HEK293 (cell line): ENCODE data around the gene KLHDC7B.

Source experiments
- CTCF ChIA-PET: fragments of 350-600 bp; formaldehyde crosslinking; extraction: SDS; loops from one replicate; lab custom pipeline; 2021; ENCODE audit warnings: antibody characterized with exemption; lab: Yijun Ruan, JAX
- POLR2A ChIA-PET: fragments of 300-600 bp; formaldehyde crosslinking; extraction: SDS; loops from one replicate; lab custom pipeline; 2020; ENCODE audit warnings: antibody characterized with exemption, inconsistent platforms; lab: Yijun Ruan, JAX
- H3K27ac ChIP-seq: fragments of 200-500 bp; sonication (Bioruptor generic); 2 replicates; pipeline ENCODE4 v1.5.1; 2014; ENCODE audit warnings: low read depth, low read length, control low read depth, inconsistent platforms; ENCODE audit errors: extremely low read depth
- H3K36me3 ChIP-seq, 2 experiments: fragments of 200-500 bp in 1 of 2; sonication (Bioruptor generic) in 1 of 2; 1 replicate in 1 of 2; 2 replicates in 1 of 2; pipeline ENCODE4 v1.5.1; 2014 to 2017; ENCODE audit warnings: inconsistent platforms in 2 of 2, low read length in 2 of 2; ENCODE audit not compliant: control insufficient read depth in 2 of 2, insufficient read depth in 1 of 2
- H3K4me1 ChIP-seq: fragments of 200-500 bp; sonication (Bioruptor generic); 2 replicates; pipeline ENCODE4 v1.5.1; 2014; ENCODE audit warnings: mild to moderate bottlenecking, low read length, inconsistent platforms; ENCODE audit not compliant: control insufficient read depth, insufficient read depth
- H3K4me3 ChIP-seq: 2 replicates; pipeline ENCODE4 v1.5.1; 2011; ENCODE audit warnings: low read depth, mild to moderate bottlenecking, control low read depth, low read length, moderate library complexity
- H3K9me3 ChIP-seq: fragments of 200-500 bp; sonication (Bioruptor generic); 2 replicates; pipeline ENCODE4 v1.5.1; 2014; ENCODE audit warnings: low read depth, low read length, inconsistent platforms; ENCODE audit not compliant: control insufficient read depth, insufficient read depth
- ATF2 ChIP-seq: fragments of 450-650 bp; formaldehyde crosslinking; IDR thresholded peaks from 2 replicates; pipeline ENCODE4 v1.5.1; 2016; ENCODE audit warnings: missing biosample characterization, missing genetic modification characterization, low read depth
- CTCF ChIP-seq: fragments of 450-650 bp; formaldehyde crosslinking; IDR thresholded peaks from 2 replicates; pipeline ENCODE4 v1.5.1; 2016; ENCODE audit warnings: missing biosample characterization, missing genetic modification characterization
- GLI2 ChIP-seq: fragments of 450-650 bp; formaldehyde crosslinking; IDR thresholded peaks from 2 replicates; pipeline ENCODE4; 2017; ENCODE audit warnings: missing biosample characterization, missing genetic modification characterization, low read depth, borderline replicate concordance
- GLIS2 ChIP-seq: fragments of 450-650 bp; formaldehyde crosslinking; IDR thresholded peaks from 2 replicates; pipeline ENCODE4 v1.5.1; 2016; ENCODE audit warnings: missing biosample characterization, missing genetic modification characterization
- HIC1 ChIP-seq: fragments of 450-650 bp; formaldehyde crosslinking; IDR thresholded peaks from 2 replicates; pipeline ENCODE4 v1.5.1; 2016; ENCODE audit warnings: missing biosample characterization, missing genetic modification characterization
- IKZF3 ChIP-seq: fragments of 450-650 bp; IDR thresholded peaks from 2 replicates; pipeline ENCODE4 v1.5.0; 2018; ENCODE audit warnings: missing biosample characterization, mild to moderate bottlenecking, missing genetic modification characterization, moderate library complexity
- KLF16 ChIP-seq: fragments of 450-650 bp; formaldehyde crosslinking; IDR thresholded peaks from 2 replicates; pipeline ENCODE4 v1.5.1; 2017; ENCODE audit warnings: missing biosample characterization, missing genetic modification characterization
- YY2 ChIP-seq: fragments of 450-650 bp; formaldehyde crosslinking; IDR thresholded peaks from 2 replicates; pipeline ENCODE4 v1.5.1; 2016; ENCODE audit warnings: missing biosample characterization, missing genetic modification characterization
- ZBTB8A ChIP-seq: fragments of 450-650 bp; formaldehyde crosslinking; IDR thresholded peaks from 2 replicates; pipeline ENCODE4 v1.5.1; 2016; ENCODE audit warnings: missing biosample characterization, missing genetic modification characterization
- ZFP41 ChIP-seq: fragments of 450-650 bp; formaldehyde crosslinking; IDR thresholded peaks from 2 replicates; pipeline ENCODE4 v1.5.1; 2016; ENCODE audit warnings: missing biosample characterization, missing genetic modification characterization, borderline replicate concordance
- ZNF292 ChIP-seq: fragments of 450-650 bp; formaldehyde crosslinking; IDR thresholded peaks from 2 replicates; pipeline ENCODE4 v1.5.1; 2016; ENCODE audit warnings: low read depth, missing biosample characterization, missing genetic modification characterization, borderline replicate concordance
- ZNF426 ChIP-seq: fragments of 450-650 bp; formaldehyde crosslinking; IDR thresholded peaks from 2 replicates; pipeline ENCODE4 v1.5.1; 2017; ENCODE audit warnings: missing biosample characterization, missing genetic modification characterization, mild to moderate bottlenecking, inconsistent platforms, moderate library complexity
- ZNF449 ChIP-seq: fragments of 450-650 bp; formaldehyde crosslinking; IDR thresholded peaks from 2 replicates; pipeline ENCODE4 v1.5.1; 2017; ENCODE audit warnings: missing biosample characterization, mild to moderate bottlenecking, missing genetic modification characterization, moderate library complexity
- ZNF561 ChIP-seq: fragments of 450-650 bp; IDR thresholded peaks from 2 replicates; pipeline ENCODE4 v1.5.1; 2018; ENCODE audit warnings: missing biosample characterization, missing genetic modification characterization, borderline replicate concordance
- ZNF610 ChIP-seq: fragments of 450-650 bp; formaldehyde crosslinking; IDR thresholded peaks from 2 replicates; pipeline ENCODE4 v1.5.1; 2016; ENCODE audit warnings: missing biosample characterization, missing genetic modification characterization, borderline replicate concordance
- ZNF621 ChIP-seq: fragments of 450-650 bp; formaldehyde crosslinking; IDR thresholded peaks from 2 replicates; pipeline ENCODE4 v1.5.1; 2017; ENCODE audit warnings: missing biosample characterization, missing genetic modification characterization
- ZNF624 ChIP-seq: fragments of 450-650 bp; formaldehyde crosslinking; IDR thresholded peaks from 2 replicates; pipeline ENCODE4 v1.5.1; 2017; ENCODE audit warnings: missing biosample characterization, missing genetic modification characterization
- ZNF660 ChIP-seq: fragments of 450-650 bp; IDR thresholded peaks from 2 replicates; pipeline ENCODE4 v1.5.1; 2018; ENCODE audit warnings: missing biosample characterization, mild to moderate bottlenecking, missing genetic modification characterization
- ZNF768 ChIP-seq: fragments of 450-650 bp; formaldehyde crosslinking; IDR thresholded peaks from 2 replicates; pipeline ENCODE4 v1.5.1; 2018; ENCODE audit warnings: missing biosample characterization, mild to moderate bottlenecking, missing genetic modification characterization
- ZNF776 ChIP-seq: fragments of 450-650 bp; formaldehyde crosslinking; IDR thresholded peaks from 2 replicates; pipeline ENCODE4 v1.5.0; 2017; ENCODE audit warnings: missing biosample characterization, missing genetic modification characterization, borderline replicate concordance
- ZNF785 ChIP-seq: fragments of 450-650 bp; formaldehyde crosslinking; IDR thresholded peaks from 2 replicates; pipeline ENCODE4 v1.5.1; 2016; ENCODE audit warnings: missing biosample characterization, missing genetic modification characterization
- ZNF837 ChIP-seq: fragments of 450-650 bp; formaldehyde crosslinking; IDR thresholded peaks from 2 replicates; pipeline ENCODE4 v1.5.1; 2016; ENCODE audit warnings: missing biosample characterization, missing genetic modification characterization
- ZSCAN30 ChIP-seq: fragments of 450-650 bp; IDR thresholded peaks from 2 replicates; pipeline ENCODE4 v1.5.1; 2018; ENCODE audit warnings: missing biosample characterization, mild to moderate bottlenecking, missing genetic modification characterization, moderate library complexity
- ZSCAN5A ChIP-seq: fragments of 450-650 bp; formaldehyde crosslinking; IDR thresholded peaks from 2 replicates; pipeline ENCODE4 v1.5.1; 2016; ENCODE audit warnings: missing biosample characterization, missing genetic modification characterization

Gene KLHDC7B

GRCh38 chr22:50526108-50526833 is 19.4 kb upstream of the KLHDC7B start (continued):
- TF ChIP-seq ZFP41 (tag by site-specific recombination): no peak
- TF ChIP-seq YY2 (tag by site-specific recombination): 0 out of 2 replicates have a peak, but pooled peaks have one; percentile 29
- TF ChIP-seq ZNF624 (tag by site-specific recombination): no peak
- no peak for TF ChIP-seq ZNF837 (tag by site-specific recombination)
- peak; percentile 56; the same call in 1 of the 2 replicates for TF ChIP-seq KLF16
- TF ChIP-seq ZNF449 (tag by site-specific recombination): peak; percentile 88
- peak; percentile 21; the same call in 1 of the 2 replicates for TF ChIP-seq CTCF (tag by site-specific recombination)
- peak; percentile 46; the same call in 1 of the 2 replicates for TF ChIP-seq ZNF610 (tag by site-specific recombination)
- peak; percentile 91 for TF ChIP-seq ZNF660 (tag by site-specific recombination)
- peak; percentile 79 for TF ChIP-seq GLIS2 (tag by site-specific recombination)
- TF ChIP-seq ZNF426 (tag by site-specific recombination): no peak
- peak; percentile 46 for TF ChIP-seq ZSCAN30
- TF ChIP-seq ZBTB8A (tag by site-specific recombination): peak; percentile 87
- TF ChIP-seq ZNF561 (tag by site-specific recombination): peak; percentile 59
- peak; percentile 45; the same call in 1 of the 2 replicates for TF ChIP-seq IKZF3 (tag by site-specific recombination)
- 0 out of 2 replicates have a peak, but pooled peaks have one; percentile 69 for TF ChIP-seq ZSCAN5A
- 0 out of 2 replicates have a peak, but pooled peaks have one; percentile 40 for TF ChIP-seq ZNF785

GRCh38 chr22:50526834-50527801 is 18.6 kb upstream of the KLHDC7B start:
- Histone ChIP-seq H3K4me3 (peak overlapping the region; percentile 79; the same call in 1 of the 2 replicates), H3K27ac (peak overlapping the region; percentile 90; the same call in 1 of the 2 replicates), H3K36me3 (peaks cover 0 to 25% of the 10 kb centered on the region in 2 experiments; a peak in 1 of 3 replicates), H3K4me1 (no peaks in the 10 kb centered on the region; the same call in 1 of the 2 replicates), H3K9me3 (no peaks in the 10 kb centered on the region)
- ChIA-PET POLR2A (interaction anchor here (0.6 to 2.1 kb wide), 2 partner anchors 24 to 94 kb away, joined by 6 to 14 read pairs; no protein-coding TSS in a partner anchor), CTCF (interaction anchor here (0.7 to 1.1 kb wide), 2 partner anchors 9 to 28 kb away, joined by 3 to 4 read pairs; no protein-coding TSS in a partner anchor)
- TF ChIP-seq HIC1 (tag by site-specific recombination) (0 out of 2 replicates have a peak, but pooled peaks have one; percentile 20), ZNF776 (tag by site-specific recombination) (no peak), ZNF768 (no peak), GLI2 (tag by site-specific recombination) (no peak), ZNF292 (tag by site-specific recombination) (no peak), ZNF621 (tag by site-specific recombination) (no peak), ATF2 (no peak), GLIS2 (tag by site-specific recombination) (peak; percentile 15; the same call in 1 of the 2 replicates)
